Measurements from ENCODE around the gene SLC9C1. TPM values are rescaled to one million over a fixed set of nuclear protein-coding genes. Genes with fewer than 3 reads are reported as not detected.

Gene SLC9C1
- total RNA-seq, 4 donors from 2014 or later, result not detected

GRCh38 chr3:112143689-112144088 is 150.3 kb downstream of the SLC9C1 start:
- no peaks in the 10 kb centered on the region for H3K27me3 ChIP-seq
- 55 to 63% methylated on average over 1 of the region's 1 CpG for WGBS, 2 donors
- H3K4me3 ChIP-seq, result no peak overlapping the region
- H3K4me1 ChIP-seq, result peaks cover 0 to 4% (median 0%) of the 10 kb centered on the region in 3 donors
- H3K36me3 ChIP-seq, result no peaks in the 10 kb centered on the region
- no peak for DNase-seq
- no peak for TF ChIP-seq CTCF (IDR thresholded peaks at IDR 0.05)
- intact Hi-C loops (cut with DNase I), result no loop called here
- H3K9me3 ChIP-seq, result peaks cover 0 to 12% (median 0%) of the 10 kb centered on the region in 3 donors
- H3K27ac ChIP-seq, result no peak overlapping the region

- TF ChIP-seq CTCF (IDR thresholded peaks at IDR 0.05) (no peak), POLR2A (IDR thresholded peaks at IDR 0.05) (no peak)
- intact Hi-C loops (cut with DNase I), result no loop called here
- no peaks in the 10 kb centered on the region for H3K36me3 ChIP-seq
- 14 to 41% methylated on average over 1 of the region's 1 CpG for WGBS, 2 donors
- no peaks in the 10 kb centered on the region for H3K4me1 ChIP-seq
- no peak overlapping the region for H3K27ac ChIP-seq
- peaks cover 0 to 12% (median 0%) of the 10 kb centered on the region in 3 donors for H3K9me3 ChIP-seq
- DNase-seq, result no peak
- H3K27me3 ChIP-seq, result no peaks in the 10 kb centered on the region
- H3K4me3 ChIP-seq, result no peak overlapping the region
Observed at GRCh38 chr3:112143251-112143650, 150.8 kb downstream of the SLC9C1 start.

- Histone ChIP-seq H3K4me3 (no peak overlapping the region), H3K9me3 (no peaks in the 10 kb centered on the region), H3K27ac (no peak overlapping the region), H3K4me1 (peaks cover 0 to 9% (median 0%) of the 10 kb centered on the region in 3 donors), H3K36me3 (no peaks in the 10 kb centered on the region), H3K27me3 (no peaks in the 10 kb centered on the region)
- WGBS, 2 donors, result 71 to 76% methylated on average over 2 of the region's 2 CpGs
- intact Hi-C loops (cut with DNase I), result no loop called here
- no peak for TF ChIP-seq POLR2A (IDR thresholded peaks at IDR 0.05)
- no peak for TF ChIP-seq CTCF (IDR thresholded peaks at IDR 0.05)
- DNase-seq, result no peak
Observed at GRCh38 chr3:112141293-112141692, 152.7 kb downstream of the SLC9C1 start.

- no peak for DNase-seq
- intact Hi-C loops (cut with DNase I), result no loop called here
- Histone ChIP-seq H3K27ac (no peak overlapping the region), H3K36me3 (no peaks in the 10 kb centered on the region), H3K27me3 (no peaks in the 10 kb centered on the region), H3K4me1 (peaks cover 0 to 9% (median 0%) of the 10 kb centered on the region in 3 donors), H3K9me3 (no peaks in the 10 kb centered on the region), H3K4me3 (no peak overlapping the region)
- TF ChIP-seq POLR2A (IDR thresholded peaks at IDR 0.05), result no peak
- TF ChIP-seq CTCF (IDR thresholded peaks at IDR 0.05), result no peak
- WGBS, 2 donors, result 78 to 94% methylated on average over 1 of the region's 1 CpG
Observed at GRCh38 chr3:112140584-112140983, 153.4 kb downstream of the SLC9C1 start.

- Histone ChIP-seq H3K36me3 (no peaks in the 10 kb centered on the region), H3K27ac (no peak overlapping the region), H3K9me3 (no peaks in the 10 kb centered on the region), H3K4me1 (peaks cover 0 to 9% (median 0%) of the 10 kb centered on the region in 3 donors), H3K4me3 (no peak overlapping the region), H3K27me3 (no peaks in the 10 kb centered on the region)
- intact Hi-C loops (cut with DNase I), result no loop called here
- DNase-seq, result no peak
- 39 to 50% methylated on average over 1 of the region's 1 CpG for WGBS, 2 donors
- no peak for TF ChIP-seq CTCF (IDR thresholded peaks at IDR 0.05)
- TF ChIP-seq POLR2A (IDR thresholded peaks at IDR 0.05), result no peak
Observed at GRCh38 chr3:112138219-112138969, 155.6 kb downstream of the SLC9C1 start.

Data from esophagus squamous epithelium (tissue), 5 donors.